HEK293T (cell line): ENCODE measurements around the gene PLS1.
"Not testable (repeated sequence)": the region's sequence is repeated elsewhere in the genome, so short reads cannot be mapped to it uniquely, and the experiment has no call there.

Experiments
- BHLHE40 ChIP-seq: fragments of 450-650 bp; IDR thresholded peaks from 2 replicates; pipeline ENCODE4 v1.6.1; 2016; ENCODE audit warnings: mild to moderate bottlenecking, moderate library complexity, borderline replicate concordance
- FOXK2 ChIP-seq: fragments of 450-650 bp; IDR thresholded peaks from 2 replicates; pipeline ENCODE4 v1.6.1; 2016; ENCODE audit warnings: mild to moderate bottlenecking
- NFRKB ChIP-seq: fragments of 450-650 bp; IDR thresholded peaks from 2 replicates; pipeline ENCODE4 v1.6.1; 2016; ENCODE audit warnings: mild to moderate bottlenecking, moderate library complexity
- SUZ12 ChIP-seq: fragments of 450-650 bp; IDR thresholded peaks from 2 replicates; pipeline ENCODE4 v1.6.1; 2016; ENCODE audit warnings: mild to moderate bottlenecking
- TARDBP ChIP-seq: fragments of 450-650 bp; IDR thresholded peaks from 2 replicates; pipeline ENCODE4 v1.6.1; 2016
- ZNF384 ChIP-seq: fragments of 450-650 bp; IDR thresholded peaks from 2 replicates; pipeline ENCODE4 v1.6.1; 2016

GRCh38 chr3:142581070-142581469 is 15.1 kb upstream of the PLS1 start:
- TF ChIP-seq BHLHE40, SUZ12, TARDBP, NFRKB, FOXK2, ZNF384: not testable (repeated sequence)
